K562 (cell line): ENCODE results near the gene CTTNBP2NL. TPM values are rescaled to one million over a fixed set of nuclear protein-coding genes. Genes with fewer than 3 reads are reported as not detected.

Source experiments
- BDP1 ChIP-seq: IDR thresholded peaks from 3 replicates; pipeline ENCODE4 v1.6.1; 2011; ENCODE audit not compliant: insufficient read length, insufficient read depth
- BHLHE40 ChIP-seq: IDR thresholded peaks from 2 replicates; pipeline ENCODE4 v1.6.1; 2011; ENCODE audit warnings: low read length, improper control_type of control experiment
- CBFA2T3 ChIP-seq: fragments of 450-650 bp; IDR thresholded peaks from 2 replicates; pipeline ENCODE4 v1.6.1; 2017
- CCNT2 ChIP-seq: IDR thresholded peaks from 2 replicates; pipeline ENCODE4 v1.6.1; 2011; ENCODE audit warnings: borderline replicate concordance, low read depth, mild to moderate bottlenecking, moderate library complexity, mixed read lengths, low read length; ENCODE audit not compliant: insufficient read length; ENCODE audit errors: extremely low read depth
- CTBP1 ChIP-seq: fragments of 450-650 bp; IDR thresholded peaks from 2 replicates; pipeline ENCODE4 v1.6.1; 2016; ENCODE audit warnings: borderline replicate concordance
- DNMT1 ChIP-seq: fragments of 450-650 bp; IDR thresholded peaks from 2 replicates; pipeline ENCODE4 v1.6.1; 2016; ENCODE audit warnings: antibody characterized with exemption, mild to moderate bottlenecking
- HES1 ChIP-seq: fragments of 450-650 bp; IDR thresholded peaks from 2 replicates; pipeline ENCODE4 v1.6.1; 2016; ENCODE audit warnings: low read depth, mild to moderate bottlenecking, moderate library complexity
- HNRNPH1 ChIP-seq: fragments of 200-400 bp; formaldehyde crosslinking; optimal IDR thresholded peaks from 2 replicates; pipeline ENCODE3; 2017; ENCODE audit warnings: low read depth, mild to moderate bottlenecking, low read length, moderate library complexity
- JUND ChIP-seq, 2 experiments: IDR thresholded peaks; 2 replicates in 1 of 2; 3 replicates in 1 of 2; pipeline ENCODE4 v1.6.1; 2011; ENCODE audit warnings: borderline replicate concordance in 2 of 2, low read depth in 2 of 2, low read length in 2 of 2, improper control_type of control experiment in 1 of 2, missing biosample characterization in 1 of 2, missing genetic modification characterization in 1 of 2, missing genetic modification reagents in 1 of 2
- NCOA1 ChIP-seq: fragments of 450-650 bp; IDR thresholded peaks from 2 replicates; pipeline ENCODE4 v1.6.1; 2016; ENCODE audit warnings: low read depth
- PHTF2 ChIP-seq: fragments of 250-450 bp; sonication (Bioruptor Pico); IDR thresholded peaks from 2 replicates; pipeline ENCODE4 v1.5.0; 2021; ENCODE audit warnings: mild to moderate bottlenecking
- PKNOX1 ChIP-seq: fragments of 450-650 bp; IDR thresholded peaks from 2 replicates; pipeline ENCODE4 v1.6.1; 2016
- POLR2AphosphoS5 ChIP-seq: IDR thresholded peaks from 2 replicates; pipeline ENCODE4 v1.6.1; 2011; ENCODE audit warnings: mild to moderate bottlenecking, low read depth, low read length, moderate library complexity; ENCODE audit not compliant: control insufficient read depth, insufficient read depth
- PRDM10 ChIP-seq: fragments of 450-650 bp; IDR thresholded peaks from 2 replicates; pipeline ENCODE4 v1.6.1; 2018; ENCODE audit not compliant: partially characterized antibody
- RBM22 ChIP-seq: fragments of 200-400 bp; formaldehyde crosslinking; IDR thresholded peaks from 2 replicates; pipeline ENCODE4 v1.6.1; 2018; ENCODE audit warnings: low read length, low read depth; ENCODE audit not compliant: poor library complexity, severe bottlenecking
- SMARCE1 ChIP-seq: fragments of 450-650 bp; IDR thresholded peaks from 2 replicates; pipeline ENCODE4 v1.7.1; 2016; ENCODE audit warnings: mild to moderate bottlenecking
- SOX6 ChIP-seq: fragments of 450-650 bp; IDR thresholded peaks from 2 replicates; pipeline ENCODE4 v1.6.1; 2014; ENCODE audit warnings: mild to moderate bottlenecking
- STAT5A ChIP-seq: IDR thresholded peaks from 2 replicates; pipeline ENCODE4 v1.6.1; 2012; ENCODE audit warnings: low read length, inconsistent platforms, borderline replicate concordance
- SUPT5H ChIP-seq: fragments of 450-650 bp; IDR thresholded peaks from 2 replicates; pipeline ENCODE4 v1.6.1; 2016
- TAL1 ChIP-seq: fragments of 450-650 bp; IDR thresholded peaks from 2 replicates; pipeline ENCODE4 v1.6.1; 2016; ENCODE audit warnings: mild to moderate bottlenecking
- TBL1XR1 ChIP-seq, 2 experiments: IDR thresholded peaks; 2 replicates each; pipeline ENCODE4 v1.6.1; 2012; ENCODE audit warnings: improper control_type of control experiment in 2 of 2, low read length in 2 of 2, mild to moderate bottlenecking in 1 of 2
- ZNF3 ChIP-seq: fragments of 250-450 bp; sonication (Bioruptor Pico); IDR thresholded peaks from 2 replicates; pipeline ENCODE4 v1.5.0; 2021; ENCODE audit warnings: mild to moderate bottlenecking, moderate library complexity
- ZNF398 ChIP-seq: fragments of 250-450 bp; sonication (Bioruptor Pico); IDR thresholded peaks from 2 replicates; pipeline ENCODE4 v1.8.0; 2021; ENCODE audit warnings: moderate library complexity, mild to moderate bottlenecking, inconsistent platforms
- polyA plus RNA-seq, 8 experiments: library from polyadenylated mRNA; depleted of rRNA in 4 of 8; stranded (reverse) in 5 of 8; unstranded in 3 of 8; fragments of >200 nt; fragmentation: Nextera tagmentation in 2 of 8; fragmentation: Illumina TruSeq in 1 of 8; extraction: Ambion mirVana in 2 of 8; extraction: Trizol in 1 of 8; gene quantifications; 2 replicates each; pipeline versions ENCODE4 v1.2.1 to v1.2.3, GENCODE V29; 2011 to 2014; ENCODE audit warnings: inconsistent platforms in 1 of 8, missing spikeins in 1 of 8
- total RNA-seq, 7 experiments: library from RNA; depleted of rRNA in 6 of 7; stranded (reverse); fragments of >200 nt in 6 of 7; fragmentation: Illumina TruSeq in 2 of 7; extraction: Trizol in 2 of 7; gene quantifications; 2 replicates each; pipeline versions ENCODE4 v1.2.1 to v1.2.3, GENCODE V29; 2011 to 2021; ENCODE audit warnings: low replicate concordance in 1 of 7

The CTTNBP2NL gene
- total and polyA plus RNA-seq, 9 of the 15 experiments (the other 6 are each of a cell fraction or from before 2014, with no cell fraction given), result 0.27 to 1.4 (median 0.62) TPM

- peak; percentile 67 for TF ChIP-seq PRDM10
- peak; percentile 84 for TF ChIP-seq STAT5A
- peak; percentile 93 for TF ChIP-seq TAL1
- no peak for TF ChIP-seq PHTF2 (CRISPR knock-in tag)
- TF ChIP-seq BHLHE40, result peak; percentile 34; the same call in 1 of the 2 replicates
- TF ChIP-seq CCNT2, result peak; percentile 57
- 0 out of 2 replicates have a peak, but pooled peaks have one; percentile 5 for TF ChIP-seq PKNOX1
- no peak; the same call in 1 of the 2 replicates for TF ChIP-seq JUND (IDR thresholded peaks at IDR 0.05; ENCODE audit: borderline replicate concordance, low read depth, low read length)
- TF ChIP-seq JUND (tag; IDR thresholded peaks at IDR 0.05; ENCODE audit: borderline replicate concordance, low read depth, low read length), result no peak; the same call in 2 of the 3 replicates
- peak; percentile 69 for TF ChIP-seq POLR2AphosphoS5
- no peak for TF ChIP-seq ZNF398 (CRISPR knock-in tag)
- no peak for TF ChIP-seq BDP1
- peak; percentile 68 for TF ChIP-seq SMARCE1
- no peak for TF ChIP-seq SUPT5H
- TF ChIP-seq TBL1XR1 (IDR thresholded peaks at IDR 0.05; ENCODE audit: low read length in 2 of 2), result peak in 1 of 2 experiments; percentile 64; a peak in 2 of 4 replicates
- no peak for TF ChIP-seq RBM22
- no peak for TF ChIP-seq ZNF3
- peak; percentile 41; the same call in 1 of the 2 replicates for TF ChIP-seq NCOA1
- TF ChIP-seq CTBP1, result peak; percentile 53; the same call in 1 of the 2 replicates
- TF ChIP-seq HES1, result 0 out of 2 replicates have a peak, but pooled peaks have one; percentile 21
- TF ChIP-seq DNMT1, result no peak
- TF ChIP-seq CBFA2T3, result peak; percentile 93
- TF ChIP-seq HNRNPH1, result no peak
- TF ChIP-seq SOX6, result peak; percentile 52; the same call in 1 of the 2 replicates
Observed at GRCh38 chr1:112462953-112463279, 66.9 kb downstream of the CTTNBP2NL start (continued).
